SK-N-SH treated with all-trans-retinoic acid at 6 μM for 48 hours (cell line): ENCODE measurements around the gene NUDT16.

Experiments used
- ATAC-seq: fragments of 200-7000 bp; cut with Tn5 transposase; 3 replicates; pipeline ENCODE4 v1.9.1; 2020; ENCODE audit warnings: mild to moderate bottlenecking, moderate library complexity
- BACH2 ChIP-seq: fragments of 250-450 bp; sonication (Bioruptor Pico); IDR thresholded peaks from 2 replicates; pipeline ENCODE4 v1.9.0; 2021; ENCODE audit warnings: mild to moderate bottlenecking, borderline replicate concordance
- CSDC2 ChIP-seq: fragments of 250-450 bp; sonication (Bioruptor Pico); IDR thresholded peaks from 2 replicates; pipeline ENCODE4 v1.5.0; 2020; ENCODE audit warnings: mild to moderate bottlenecking, moderate library complexity
- CSRNP3 ChIP-seq: fragments of 250-450 bp; sonication (Bioruptor Pico); IDR thresholded peaks from 2 replicates; pipeline ENCODE4 v1.5.1; 2021; ENCODE audit warnings: mild to moderate bottlenecking, moderate library complexity
- ESRRG ChIP-seq: fragments of 250-450 bp; sonication (Bioruptor Pico); IDR thresholded peaks from 2 replicates; pipeline ENCODE4 v1.6.1; 2021; ENCODE audit warnings: mild to moderate bottlenecking
- GLIS3 ChIP-seq: fragments of 250-450 bp; sonication (Bioruptor Pico); IDR thresholded peaks from 2 replicates; pipeline ENCODE4 v1.5.0; 2020; ENCODE audit warnings: mild to moderate bottlenecking, moderate library complexity
- ISL1 ChIP-seq: fragments of 250-450 bp; sonication (Bioruptor Pico); IDR thresholded peaks from 2 replicates; pipeline ENCODE4 v2.1.2; 2022; ENCODE audit warnings: mild to moderate bottlenecking, moderate library complexity
- OSR1 ChIP-seq: fragments of 250-450 bp; sonication (Bioruptor Pico); IDR thresholded peaks from 2 replicates; pipeline ENCODE4 v1.8.0; 2022; ENCODE audit warnings: moderate library complexity, mild to moderate bottlenecking, inconsistent platforms
- POU6F1 ChIP-seq: fragments of 250-450 bp; sonication (Bioruptor Pico); IDR thresholded peaks from 2 replicates; pipeline ENCODE4 v1.8.0; 2021; ENCODE audit warnings: low read depth, mild to moderate bottlenecking, moderate library complexity, borderline replicate concordance
- PPARA ChIP-seq: fragments of 250-450 bp; sonication (Bioruptor Pico); IDR thresholded peaks from 2 replicates; pipeline ENCODE4 v1.5.0; 2020; ENCODE audit warnings: mild to moderate bottlenecking, borderline replicate concordance
- RARB ChIP-seq: fragments of 250-450 bp; sonication (Bioruptor Pico); IDR thresholded peaks from 2 replicates; pipeline ENCODE4 v1.8.0; 2021; ENCODE audit warnings: mild to moderate bottlenecking, moderate library complexity
- TCF4 ChIP-seq: fragments of 250-450 bp; sonication (Bioruptor Pico); IDR thresholded peaks from 2 replicates; pipeline ENCODE4 v1.8.0; 2021; ENCODE audit warnings: mild to moderate bottlenecking, moderate library complexity, borderline replicate concordance
- TOX ChIP-seq: fragments of 250-450 bp; sonication (Bioruptor Pico); IDR thresholded peaks from 2 replicates; pipeline ENCODE4 v1.8.0; 2021; ENCODE audit warnings: mild to moderate bottlenecking, moderate library complexity, borderline replicate concordance
- TSHZ2 ChIP-seq: fragments of 250-450 bp; sonication (Bioruptor Pico); IDR thresholded peaks from 2 replicates; pipeline ENCODE4 v1.5.0; 2020; ENCODE audit warnings: mild to moderate bottlenecking, moderate library complexity
- ZC3H10 ChIP-seq: fragments of 250-450 bp; sonication (Bioruptor Pico); IDR thresholded peaks from 2 replicates; pipeline ENCODE4 v1.5.1; 2021; ENCODE audit warnings: mild to moderate bottlenecking, moderate library complexity
- ZFP3 ChIP-seq: fragments of 250-450 bp; sonication (Bioruptor Pico); IDR thresholded peaks from 2 replicates; pipeline ENCODE4 v1.5.0; 2020; ENCODE audit warnings: mild to moderate bottlenecking, moderate library complexity
- ZFP30 ChIP-seq: fragments of 450-650 bp; formaldehyde crosslinking; IDR thresholded peaks from 2 replicates; pipeline ENCODE4 v1.5.0; 2022; ENCODE audit warnings: mild to moderate bottlenecking, moderate library complexity
- ZNF565 ChIP-seq: fragments of 450-650 bp; formaldehyde crosslinking; conservative IDR thresholded peaks from 2 replicates; pipeline ENCODE4 v1.5.0; 2020; ENCODE audit warnings: low read depth, mild to moderate bottlenecking, moderate library complexity
- ZNF70 ChIP-seq: fragments of 450-650 bp; formaldehyde crosslinking; IDR thresholded peaks from 2 replicates; pipeline ENCODE4 v1.5.0; 2020; ENCODE audit warnings: mild to moderate bottlenecking, moderate library complexity
- ZNF8 ChIP-seq: fragments of 450-650 bp; formaldehyde crosslinking; IDR thresholded peaks from 2 replicates; pipeline ENCODE4 v1.5.0; 2020; ENCODE audit warnings: mild to moderate bottlenecking, moderate library complexity
- TF ChIP-seq, protein P1 (sequence below): fragments of 250-450 bp; sonication (Bioruptor Pico); IDR thresholded peaks from 2 replicates; pipeline ENCODE4 v1.5.1; 2020; ENCODE audit warnings: low read depth, mild to moderate bottlenecking, moderate library complexity

Gene NUDT16

DNA sequence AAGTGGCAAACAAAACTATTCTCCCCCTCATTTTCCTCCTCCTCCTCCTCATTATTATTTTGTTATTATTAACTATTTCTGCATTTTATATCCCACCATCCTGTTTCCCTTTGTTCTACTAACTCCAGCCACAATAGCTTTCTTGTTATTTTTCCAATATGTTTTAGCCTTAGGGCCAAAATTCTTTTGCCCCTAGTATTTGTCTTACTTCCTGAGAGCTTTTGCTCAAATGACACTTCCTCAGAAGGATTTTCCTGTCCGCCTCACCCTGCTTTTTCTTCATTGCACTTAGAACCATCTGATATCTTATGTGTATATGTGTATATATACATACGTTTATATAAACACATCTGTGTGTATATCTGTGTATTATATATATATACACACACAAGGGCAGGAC lies 32.7 kb upstream of the NUDT16 start:
- no peak for ATAC-seq
- TF ChIP-seq, protein P1, sequence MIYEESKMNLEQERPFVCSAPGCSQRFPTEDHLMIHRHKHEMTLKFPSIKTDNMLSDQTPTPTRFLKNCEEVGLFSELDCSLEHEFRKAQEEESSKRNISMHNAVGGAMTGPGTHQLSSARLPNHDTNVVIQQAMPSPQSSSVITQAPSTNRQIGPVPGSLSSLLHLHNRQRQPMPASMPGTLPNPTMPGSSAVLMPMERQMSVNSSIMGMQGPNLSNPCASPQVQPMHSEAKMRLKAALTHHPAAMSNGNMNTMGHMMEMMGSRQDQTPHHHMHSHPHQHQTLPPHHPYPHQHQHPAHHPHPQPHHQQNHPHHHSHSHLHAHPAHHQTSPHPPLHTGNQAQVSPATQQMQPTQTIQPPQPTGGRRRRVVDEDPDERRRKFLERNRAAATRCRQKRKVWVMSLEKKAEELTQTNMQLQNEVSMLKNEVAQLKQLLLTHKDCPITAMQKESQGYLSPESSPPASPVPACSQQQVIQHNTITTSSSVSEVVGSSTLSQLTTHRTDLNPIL (CRISPR knock-in tag) = no peak
- TF ChIP-seq TCF4 (CRISPR knock-in tag) (no peak), PPARA (CRISPR knock-in tag) (no peak), CSDC2 (CRISPR knock-in tag) (no peak), ZFP3 (CRISPR knock-in tag) (no peak), TSHZ2 (no peak), GLIS3 (CRISPR knock-in tag) (no peak), ZNF70 (CRISPR knock-in tag) (no peak), OSR1 (CRISPR knock-in tag) (no peak), CSRNP3 (CRISPR knock-in tag) (no peak), ESRRG (CRISPR knock-in tag) (no peak), ZFP30 (CRISPR knock-in tag) (no peak), ZC3H10 (CRISPR knock-in tag) (no peak), TOX (no peak), ZNF8 (no peak), POU6F1 (CRISPR knock-in tag) (no peak)

GRCh38 chr3:131349454-131349853 lies 32.1 kb upstream of the NUDT16 start:
- ATAC-seq = no peak
- TF ChIP-seq ESRRG (CRISPR knock-in tag) = no peak
- TF ChIP-seq OSR1 (CRISPR knock-in tag) = no peak
- no peak for TF ChIP-seq PPARA (CRISPR knock-in tag)

DNA sequence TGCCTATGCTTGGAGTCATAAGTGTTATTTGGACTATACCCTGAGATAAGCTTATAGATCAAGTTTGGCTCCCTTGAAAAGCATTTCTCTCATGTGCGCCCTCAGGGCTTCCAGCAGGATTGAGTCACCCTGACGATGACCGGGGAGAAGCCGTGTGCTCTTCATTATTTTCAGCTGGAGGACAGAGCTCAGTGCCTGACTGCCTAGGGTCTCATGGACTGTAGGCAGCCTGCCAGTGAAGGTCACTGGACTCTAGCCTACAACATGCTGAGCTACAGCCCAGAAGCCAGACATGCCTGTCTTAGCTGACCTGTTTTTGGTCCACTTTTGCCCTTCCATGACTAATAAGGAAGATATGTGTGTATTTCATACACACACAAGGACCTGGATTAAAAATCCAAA lies 31.6 kb upstream of the NUDT16 start:
- ATAC-seq = peak; percentile 86
- TF ChIP-seq ESRRG (CRISPR knock-in tag) = no peak
- no peak for TF ChIP-seq TOX
- TF ChIP-seq POU6F1 (CRISPR knock-in tag) = no peak
- TF ChIP-seq TCF4 (CRISPR knock-in tag) = no peak
- no peak for TF ChIP-seq RARB (CRISPR knock-in tag)
- no peak for TF ChIP-seq ZNF70 (CRISPR knock-in tag)
- TF ChIP-seq BACH2 (CRISPR knock-in tag) = no peak
- 0 out of 2 replicates have a peak, but pooled peaks have one; percentile 24 for TF ChIP-seq ZFP3 (CRISPR knock-in tag)
- no peak for TF ChIP-seq ZC3H10 (CRISPR knock-in tag)

DNA sequence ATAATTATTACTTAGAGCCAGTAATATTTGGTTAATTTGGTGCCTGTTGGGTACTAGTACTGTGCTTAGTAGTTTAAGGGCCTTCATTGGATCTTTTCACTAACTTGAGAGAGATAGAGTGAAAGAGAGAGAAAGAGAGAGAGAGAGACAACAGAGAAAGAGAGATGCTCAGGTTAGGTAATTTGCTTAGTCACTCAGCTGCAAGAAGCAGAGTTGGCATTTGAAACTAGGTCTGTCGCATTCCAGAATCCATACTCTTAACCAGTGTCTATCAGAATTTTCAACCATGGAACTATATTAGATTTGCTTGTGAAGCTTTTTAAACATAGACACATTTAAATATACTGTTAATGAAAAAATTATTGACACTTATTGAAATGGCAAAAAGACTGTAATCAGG lies 31.1 kb upstream of the NUDT16 start:
- peak; percentile 54 for ATAC-seq
- TF ChIP-seq RARB (CRISPR knock-in tag) = no peak
- TF ChIP-seq TSHZ2 = no peak
- no peak for TF ChIP-seq ZNF565 (CRISPR knock-in tag)
- no peak for TF ChIP-seq BACH2 (CRISPR knock-in tag)
- TF ChIP-seq ESRRG (CRISPR knock-in tag) = no peak
- no peak for TF ChIP-seq POU6F1 (CRISPR knock-in tag)
- no peak for TF ChIP-seq PPARA (CRISPR knock-in tag)
- TF ChIP-seq ZC3H10 (CRISPR knock-in tag) = no peak
- no peak for TF ChIP-seq ZNF8
- TF ChIP-seq ISL1 (CRISPR knock-in tag) = no peak
- TF ChIP-seq, all 23 proteins: peak for 0
